H1 (cell line): Measurements from ENCODE around the gene RGS8. TPM values are rescaled to one million over a fixed set of nuclear protein-coding genes. Genes with fewer than 3 reads are reported as not detected.

Experiments used
- CTCF ChIA-PET: fragments of 300-600 bp; sonication (Branson Sonifier 250); formaldehyde crosslinking; loops from one replicate; lab custom pipeline; 2021; ENCODE audit not compliant: partially characterized antibody; lab: Charles Lee
- POLR2A ChIA-PET: fragments of 300-600 bp; sonication (Branson Sonifier 250); formaldehyde crosslinking; loops from one replicate; lab custom pipeline; 2021; ENCODE audit warnings: inconsistent platforms; ENCODE audit not compliant: partially characterized antibody; lab: Charles Lee
- DNase-seq, 2 experiments: peaks; one replicate each; pipeline versions ENCODE4 v3.0.0 to v3.0.0-alpha.2; 2010 to 2022; ENCODE audit warnings: low spot score in 2 of 2, low read depth in 1 of 2, mixed read lengths in 1 of 2
- FAIRE-seq: peaks from 2 replicates; lab custom pipeline; 2011; peaks lifted over from hg19 to GRCh38; lab: Jason Lieb, UNC
- H2AFZ ChIP-seq: 2 replicates; pipeline ENCODE4 v1.8.1; 2012; ENCODE audit warnings: low read length, inconsistent platforms
- H2AK5ac ChIP-seq: 2 replicates; pipeline ENCODE4 v1.6.1; 2013; ENCODE audit warnings: low read depth, low read length
- H2BK120ac ChIP-seq: replicated peaks from 2 replicates; pipeline ENCODE3; 2013; ENCODE audit warnings: low read depth, low read length, inconsistent platforms
- H2BK12ac ChIP-seq: 2 replicates; pipeline ENCODE4 v1.6.1; 2013; ENCODE audit warnings: low read depth, low read length
- H2BK15ac ChIP-seq: 2 replicates; pipeline ENCODE4 v1.6.1; 2013; ENCODE audit warnings: low read length
- H2BK20ac ChIP-seq: 2 replicates; pipeline ENCODE4 v1.6.1; 2013; ENCODE audit warnings: low read length
- H2BK5ac ChIP-seq: 2 replicates; pipeline ENCODE4 v1.6.1; 2013; ENCODE audit warnings: low read depth, low read length
- H3K14ac ChIP-seq: 2 replicates; pipeline ENCODE4 v1.6.1; 2013; ENCODE audit warnings: inconsistent platforms; ENCODE audit not compliant: insufficient read length
- H3K18ac ChIP-seq: 2 replicates; pipeline ENCODE4 v1.6.1; 2013; ENCODE audit warnings: low read length; ENCODE audit errors: extremely low read depth
- H3K23ac ChIP-seq: 2 replicates; pipeline ENCODE4 v1.6.1; 2013; ENCODE audit warnings: inconsistent platforms; ENCODE audit not compliant: insufficient read length
- H3K23me2 ChIP-seq: 2 replicates; pipeline ENCODE4 v1.6.1; 2013; ENCODE audit warnings: low read depth, low read length
- H3K27ac ChIP-seq: 2 replicates; pipeline ENCODE4 v1.6.1; 2011; ENCODE audit warnings: low read depth, low read length, inconsistent platforms
- H3K27me3 ChIP-seq, 4 experiments: replicated peaks in 1 of 4; 1 replicate in 1 of 4; 2 replicates in 3 of 4; pipeline versions ENCODE4 v1.6.1 to v1.8.1; 2011 to 2013; ENCODE audit warnings: low read length in 3 of 4, mild to moderate bottlenecking in 3 of 4, inconsistent platforms in 2 of 4, mixed read lengths in 2 of 4, moderate library complexity in 1 of 4; ENCODE audit not compliant: control insufficient read depth in 3 of 4, insufficient read depth in 3 of 4; ENCODE audit errors: extremely low read depth in 1 of 4
- H3K36me3 ChIP-seq, 4 experiments: 2 replicates each; pipeline versions ENCODE4 v1.6.1 to v1.8.1; 2011 to 2013; ENCODE audit warnings: mild to moderate bottlenecking in 4 of 4, low read length in 3 of 4, moderate library complexity in 2 of 4, control low read depth in 1 of 4, inconsistent platforms in 1 of 4; ENCODE audit not compliant: insufficient read depth in 4 of 4, control insufficient read depth in 2 of 4
- H3K4ac ChIP-seq: replicated peaks from 2 replicates; pipeline ENCODE3; 2013; ENCODE audit warnings: low read length, low read depth, mixed read lengths, inconsistent platforms; ENCODE audit not compliant: insufficient read length
- H3K4me1 ChIP-seq, 4 experiments: replicated peaks in 1 of 4; 1 replicate in 1 of 4; 2 replicates in 3 of 4; pipeline versions ENCODE4 v1.6.1 to v1.8.1; 2011 to 2013; ENCODE audit warnings: low read length in 3 of 4, inconsistent platforms in 2 of 4, mixed read lengths in 1 of 4; ENCODE audit not compliant: insufficient read depth in 4 of 4, control insufficient read depth in 3 of 4
- H3K4me2 ChIP-seq, 2 experiments: 2 replicates each; pipeline versions ENCODE4 v1.6.1 to v1.8.1; 2011 to 2013; ENCODE audit warnings: low read depth in 2 of 2, low read length in 2 of 2, control low read depth in 1 of 2, inconsistent platforms in 1 of 2, mild to moderate bottlenecking in 1 of 2; ENCODE audit not compliant: insufficient read depth in 1 of 2
- H3K4me3 ChIP-seq, 4 experiments: fragments of 200-600, 300-600 bp in 1 of 4; sonication (generic), shearing (Covaris generic), sonication (Bioruptor Twin) in 1 of 4; 2 replicates each; pipeline versions ENCODE4 v1.5.1 to v1.8.1; 2011 to 2016; ENCODE audit warnings: low read length in 4 of 4, low read depth in 3 of 4, control low read depth in 2 of 4, inconsistent platforms in 2 of 4, mild to moderate bottlenecking in 2 of 4, mixed read lengths in 1 of 4, moderate library complexity in 1 of 4; ENCODE audit not compliant: insufficient read depth in 2 of 4; ENCODE audit errors: extremely low read depth in 1 of 4
- H3K56ac ChIP-seq: replicated peaks from 2 replicates; pipeline ENCODE3; 2013; ENCODE audit warnings: low read depth, mild to moderate bottlenecking, mixed read lengths, low read length, inconsistent platforms; ENCODE audit not compliant: insufficient read length
- H3K79me1 ChIP-seq: 2 replicates; pipeline ENCODE4 v1.6.1; 2013; ENCODE audit warnings: low read depth, low read length, control low read depth
- H3K79me2 ChIP-seq, 2 experiments: 2 replicates each; pipeline versions ENCODE4 v1.6.1 to v1.8.1; 2012 to 2013; ENCODE audit warnings: low read length in 2 of 2, mild to moderate bottlenecking in 2 of 2, inconsistent platforms in 1 of 2; ENCODE audit not compliant: insufficient read depth in 2 of 2, control insufficient read depth in 1 of 2
- H3K9ac ChIP-seq, 4 experiments: replicated peaks in 1 of 4; 1 replicate in 1 of 4; 2 replicates in 3 of 4; pipeline versions ENCODE4 v1.6.1 to v1.8.1; 2011 to 2013; ENCODE audit warnings: low read depth in 3 of 4, low read length in 3 of 4, control low read depth in 2 of 4, mild to moderate bottlenecking in 2 of 4, moderate library complexity in 2 of 4, inconsistent platforms in 1 of 4; ENCODE audit errors: extremely low read depth in 1 of 4
- H3K9me3 ChIP-seq, 2 experiments: 2 replicates each; pipeline versions ENCODE4 v1.6.1 to v1.8.1; 2012 to 2013; ENCODE audit warnings: mild to moderate bottlenecking in 2 of 2, moderate library complexity in 2 of 2, control low read depth in 1 of 2, inconsistent platforms in 1 of 2, low read depth in 1 of 2, low read length in 1 of 2, mixed read lengths in 1 of 2; ENCODE audit not compliant: insufficient read depth in 2 of 2
- H4K20me1 ChIP-seq, 2 experiments: replicated peaks in 1 of 2; 2 replicates each; pipeline versions ENCODE3 to v1.8.1; 2011 to 2013; ENCODE audit warnings: inconsistent platforms in 2 of 2, low read length in 2 of 2, mild to moderate bottlenecking in 1 of 2; ENCODE audit not compliant: insufficient read depth in 2 of 2, control insufficient read depth in 1 of 2
- H4K5ac ChIP-seq: 2 replicates; pipeline ENCODE4 v1.6.1; 2013; ENCODE audit warnings: low read length, low read depth, mixed read lengths, inconsistent platforms; ENCODE audit not compliant: insufficient read length
- H4K8ac ChIP-seq: 2 replicates; pipeline ENCODE4 v1.8.0; 2013; ENCODE audit warnings: mild to moderate bottlenecking, moderate library complexity, low read length, inconsistent platforms; ENCODE audit not compliant: insufficient read depth; ENCODE audit errors: extremely low read depth
- H4K91ac ChIP-seq: replicated peaks from 2 replicates; pipeline ENCODE3; 2013; ENCODE audit warnings: low read length, mixed read lengths, inconsistent platforms; ENCODE audit not compliant: insufficient read length
- ASH2L ChIP-seq: fragments of 200-600, 300-600 bp; sonication (generic); IDR thresholded peaks from one replicate; pipeline ENCODE4 v1.7.1; 2017; ENCODE audit warnings: low read length
- CREB1 ChIP-seq: IDR thresholded peaks from 2 replicates; pipeline ENCODE4 v1.6.1; 2012; ENCODE audit warnings: inconsistent platforms
- EZH2 ChIP-seq: fragments of 200-600 bp; sonication (generic); IDR thresholded peaks from 2 replicates; pipeline ENCODE4 v1.7.1; 2012; ENCODE audit warnings: low read depth, mild to moderate bottlenecking, moderate library complexity, low read length, inconsistent platforms; ENCODE audit not compliant: severe bottlenecking
- GABPA ChIP-seq: IDR thresholded peaks from 2 replicates; pipeline ENCODE4 v1.6.1; 2011; ENCODE audit warnings: mild to moderate bottlenecking, low read length, moderate library complexity, borderline replicate concordance; ENCODE audit not compliant: insufficient read depth
- KDM1A ChIP-seq: fragments of 200-600, 300-600 bp; sonication (generic); IDR thresholded peaks from 2 replicates; pipeline ENCODE4 v1.7.1; 2016; ENCODE audit warnings: mild to moderate bottlenecking, low read length, borderline replicate concordance
- NANOG ChIP-seq: IDR thresholded peaks from 2 replicates; pipeline ENCODE4 v1.6.1; 2011; ENCODE audit warnings: low read length, low read depth, mild to moderate bottlenecking, inconsistent platforms; ENCODE audit not compliant: insufficient read depth, poor library complexity, severe bottlenecking
- NRF1 ChIP-seq: IDR thresholded peaks from 2 replicates; pipeline ENCODE4 v1.6.1; 2011; ENCODE audit warnings: mild to moderate bottlenecking, low read depth, low read length, improper control_type of control experiment
- POLR2AphosphoS5 ChIP-seq: IDR thresholded peaks from 2 replicates; pipeline ENCODE4 v1.6.1; 2011; ENCODE audit warnings: low read depth, low read length
- RXRA ChIP-seq: IDR thresholded peaks from 2 replicates; pipeline ENCODE4 v1.6.1; 2011; ENCODE audit warnings: low read depth, mild to moderate bottlenecking, low read length, moderate library complexity; ENCODE audit not compliant: insufficient read depth
- SP4 ChIP-seq: IDR thresholded peaks from 2 replicates; pipeline ENCODE4 v1.6.1; 2012; ENCODE audit warnings: low read length, inconsistent platforms
- WGBS, 2 experiments: shearing (Covaris generic) in 1 of 2; methylation state at CpG; one replicate each; pipeline versions ENCODE4 v1.1.6 to v1.1.7; 2013 to 2015; ENCODE audit warnings: low lambda C conversion rate in 2 of 2, mixed read lengths in 2 of 2, inconsistent platforms in 1 of 2, low coverage in 1 of 2, missing lambda C conversion rate in 1 of 2; ENCODE audit not compliant: insufficient replicate concordance in 2 of 2, insufficient coverage in 1 of 2, insufficient read length in 1 of 2; ENCODE audit errors: extremely low coverage in 1 of 2, missing lambda C conversion rate in 1 of 2; 5-methylcytosine and 5-hydroxymethylcytosine counted together
- polyA plus RNA-seq, 7 experiments: library from polyadenylated mRNA; depleted of rRNA in 3 of 7; stranded (reverse) in 5 of 7; unstranded in 2 of 7; fragments of >200 nt in 5 of 7; fragments of 200-250 nt in 2 of 7; gene quantifications; 1 replicate in 5 of 7; 2 replicates in 1 of 7; 4 replicates in 1 of 7; pipeline versions ENCODE4 v1.2.1 to v1.2.3, GENCODE V29; 2011 to 2013; ENCODE audit warnings: missing spikeins in 2 of 7, mixed read lengths in 2 of 7
- total RNA-seq: library from RNA; stranded (reverse); fragmentation: NEBNext Ultra II Directional; extraction: Animal tissue kit (Norgen Biotek cat#: 25700); gene quantifications from 2 replicates; pipeline ENCODE4 v1.2.1, GENCODE V29; 2021
- TF ChIP-seq, protein P1 (sequence below): IDR thresholded peaks from 2 replicates; pipeline ENCODE4 v1.6.1; 2012; ENCODE audit warnings: low read length, inconsistent platforms

RGS8 gene
- total and polyA plus RNA-seq, 2 of the 8 experiments (the other 6 are each of a cell fraction or from before 2014, with no cell fraction given): 0.13 to 0.23 TPM

DNA sequence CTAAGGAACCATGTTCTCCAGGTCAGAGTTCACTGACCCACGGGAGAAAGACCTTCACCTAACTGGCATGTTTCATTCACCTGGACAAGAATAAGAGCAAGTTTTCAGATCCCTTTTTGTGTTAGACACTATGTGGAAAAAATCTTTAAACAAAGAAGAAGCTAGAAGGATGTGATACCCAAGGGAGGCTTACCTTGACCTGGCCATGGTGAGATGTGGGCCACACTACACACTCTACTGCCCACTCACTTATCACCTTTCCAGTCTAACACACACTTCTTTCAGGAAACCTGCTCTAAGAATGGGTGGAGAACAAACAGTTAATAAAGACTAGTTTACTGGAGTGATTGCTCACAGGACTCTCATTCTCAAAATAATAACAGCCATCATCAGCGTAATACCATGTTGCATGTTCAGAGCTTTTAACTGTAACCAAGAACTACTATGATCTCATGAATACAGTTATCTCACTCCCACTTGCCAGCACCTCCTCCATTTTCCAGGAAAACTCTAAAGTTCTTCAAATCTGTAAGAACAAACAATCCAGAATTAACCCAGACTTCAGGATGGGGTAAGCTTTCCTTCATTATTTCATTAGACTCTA, 1.4 kb downstream of the RGS8 start:
- no peak overlapping the region for H2AK5ac ChIP-seq
- H4K91ac ChIP-seq: no peak overlapping the region
- TF ChIP-seq RXRA: no peak
- TF ChIP-seq, protein P1, sequence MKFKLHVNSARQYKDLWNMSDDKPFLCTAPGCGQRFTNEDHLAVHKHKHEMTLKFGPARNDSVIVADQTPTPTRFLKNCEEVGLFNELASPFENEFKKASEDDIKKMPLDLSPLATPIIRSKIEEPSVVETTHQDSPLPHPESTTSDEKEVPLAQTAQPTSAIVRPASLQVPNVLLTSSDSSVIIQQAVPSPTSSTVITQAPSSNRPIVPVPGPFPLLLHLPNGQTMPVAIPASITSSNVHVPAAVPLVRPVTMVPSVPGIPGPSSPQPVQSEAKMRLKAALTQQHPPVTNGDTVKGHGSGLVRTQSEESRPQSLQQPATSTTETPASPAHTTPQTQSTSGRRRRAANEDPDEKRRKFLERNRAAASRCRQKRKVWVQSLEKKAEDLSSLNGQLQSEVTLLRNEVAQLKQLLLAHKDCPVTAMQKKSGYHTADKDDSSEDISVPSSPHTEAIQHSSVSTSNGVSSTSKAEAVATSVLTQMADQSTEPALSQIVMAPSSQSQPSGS: no peak
- no peak for TF ChIP-seq NANOG
- TF ChIP-seq GABPA: no peak
- TF ChIP-seq POLR2AphosphoS5: no peak
- TF ChIP-seq NRF1: no peak
- TF ChIP-seq ASH2L: no peak
- no peak for TF ChIP-seq KDM1A
- no peak for TF ChIP-seq SP4
- no peak for TF ChIP-seq EZH2
- no peak for TF ChIP-seq CREB1
- H3K23me2 ChIP-seq: peaks cover 2% of the 10 kb centered on the region; the same call in 1 of the 2 replicates
- no peak overlapping the region for H3K9ac ChIP-seq
- no peaks in the 10 kb centered on the region for H3K9me3 ChIP-seq
- H2BK15ac ChIP-seq: no peak overlapping the region
- H3K18ac ChIP-seq: no peak overlapping the region
- H3K36me3 ChIP-seq: no peaks in the 10 kb centered on the region; a peak in 1 of 8 replicates
- H3K4me2 ChIP-seq: no peak overlapping the region
- no peaks in the 10 kb centered on the region for H4K20me1 ChIP-seq
- no peak overlapping the region for H3K4me3 ChIP-seq
- POLR2A ChIA-PET: interaction anchor here (1.2 kb wide), 1 partner anchor 20 kb away, joined by 3 read pairs; no protein-coding TSS in a partner anchor
- H3K56ac ChIP-seq: no peak overlapping the region
- no peak overlapping the region for H2BK20ac ChIP-seq
- H3K14ac ChIP-seq: no peak overlapping the region
- H3K27ac ChIP-seq: no peak overlapping the region
- no peak overlapping the region for H2AFZ ChIP-seq
- H3K23ac ChIP-seq: no peak overlapping the region
- WGBS, 2 experiments: 89% methylated on average over 2 of the region's 2 CpGs; no CpG with 5 or more reads in 1 of the 2 experiments
- no peak overlapping the region for H3K4ac ChIP-seq
- H3K27me3 ChIP-seq: peaks cover 0 to 19% (median 8%) of the 10 kb centered on the region in 4 experiments; a peak in 4 of 7 replicates
- peaks cover 0 to 12% (median 4%) of the 10 kb centered on the region in 4 experiments; a peak in 6 of 7 replicates for H3K4me1 ChIP-seq
- no peak overlapping the region for H4K8ac ChIP-seq
- H4K5ac ChIP-seq: no peak overlapping the region
- FAIRE-seq: no peak
- H2BK5ac ChIP-seq: no peak overlapping the region
- H2BK120ac ChIP-seq: no peak overlapping the region
- CTCF ChIA-PET: interaction anchor here (0.6 to 2.6 kb wide), 11 partner anchors 9 to 100 kb away, joined by 3 to 11 read pairs (median 3); no protein-coding TSS in a partner anchor
- no peak for DNase-seq
- no peak overlapping the region for H2BK12ac ChIP-seq
- H3K79me1 ChIP-seq: no peaks in the 10 kb centered on the region
- no peaks in the 10 kb centered on the region for H3K79me2 ChIP-seq
